ENCODE data around the gene NEK4.
"Not testable (repeated sequence)": the region's sequence is repeated elsewhere in the genome, so short reads cannot be mapped to it uniquely, and the experiment has no call there.

NEK4 gene

DNA sequence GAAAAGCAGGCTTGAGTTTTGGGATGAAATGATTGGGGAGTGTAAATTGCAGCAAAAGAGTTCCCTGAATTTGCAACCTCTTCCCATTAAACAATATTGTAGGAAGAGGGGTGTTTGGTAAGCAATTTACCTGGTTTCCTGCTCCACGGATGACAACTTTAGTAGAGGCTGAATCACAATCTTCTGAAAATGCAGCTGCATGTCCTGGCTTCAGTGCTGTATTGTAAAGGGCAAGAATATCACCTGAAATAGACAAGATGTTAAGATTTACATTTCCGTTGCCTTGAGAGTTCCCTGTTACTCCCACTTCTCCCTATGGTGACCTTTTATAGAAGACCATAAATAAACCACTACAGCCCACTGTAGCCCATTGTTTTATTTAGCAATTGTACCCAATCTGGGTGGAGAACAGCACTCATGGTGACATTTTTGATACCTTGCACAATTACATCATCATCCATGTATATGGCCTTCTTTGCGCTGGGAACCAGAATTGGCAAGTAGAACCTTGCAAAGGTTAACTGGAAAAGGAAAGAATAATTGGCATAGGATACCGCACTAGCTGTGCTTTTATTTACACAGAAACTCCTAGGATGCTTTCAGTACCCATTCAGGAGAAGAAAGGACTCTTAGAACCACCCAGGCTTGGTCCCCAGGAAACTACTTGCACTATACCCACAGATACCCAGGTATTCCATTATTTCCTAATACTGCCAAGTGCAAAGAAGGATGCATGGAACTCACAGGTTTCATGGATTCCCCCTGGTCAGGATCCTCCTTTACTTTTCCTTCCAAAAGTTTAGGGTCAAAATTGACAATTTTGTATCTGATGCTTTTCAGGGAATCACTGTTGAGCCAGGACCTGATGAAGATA is 74.7 kb downstream of the NEK4 start:
- no peak for DNase-seq

DNA sequence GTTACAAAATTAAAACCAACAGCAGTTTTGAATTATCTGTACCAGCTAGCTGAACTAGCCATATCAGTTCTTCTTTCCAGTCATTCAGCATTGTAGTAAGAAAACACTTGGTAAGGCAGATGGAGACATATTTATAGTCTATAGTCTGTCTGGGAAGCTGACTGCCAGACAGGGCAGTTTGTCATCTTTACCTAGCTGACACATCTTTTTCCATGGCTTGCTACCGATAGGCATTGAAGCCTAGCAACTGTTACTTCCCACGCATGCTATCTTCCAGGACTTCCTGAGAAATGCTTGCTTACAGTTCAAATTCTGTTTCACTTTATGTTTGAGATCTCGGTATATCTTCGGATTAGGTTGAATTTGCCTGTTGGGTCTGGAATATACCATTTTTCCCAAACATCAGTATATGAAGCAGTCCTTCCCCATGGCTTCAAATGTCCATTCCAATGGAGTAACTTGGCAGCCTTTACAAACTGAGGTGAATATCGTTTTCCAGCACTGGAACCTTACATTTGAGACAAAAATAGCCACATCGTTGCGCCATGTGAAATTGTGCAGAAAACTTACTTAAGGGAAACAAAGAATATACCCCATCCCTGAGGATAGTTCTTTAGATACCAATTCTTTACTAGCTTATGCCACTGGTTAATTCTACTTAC is 76.1 kb downstream of the NEK4 start:
- DNase-seq: no peak

DNA sequence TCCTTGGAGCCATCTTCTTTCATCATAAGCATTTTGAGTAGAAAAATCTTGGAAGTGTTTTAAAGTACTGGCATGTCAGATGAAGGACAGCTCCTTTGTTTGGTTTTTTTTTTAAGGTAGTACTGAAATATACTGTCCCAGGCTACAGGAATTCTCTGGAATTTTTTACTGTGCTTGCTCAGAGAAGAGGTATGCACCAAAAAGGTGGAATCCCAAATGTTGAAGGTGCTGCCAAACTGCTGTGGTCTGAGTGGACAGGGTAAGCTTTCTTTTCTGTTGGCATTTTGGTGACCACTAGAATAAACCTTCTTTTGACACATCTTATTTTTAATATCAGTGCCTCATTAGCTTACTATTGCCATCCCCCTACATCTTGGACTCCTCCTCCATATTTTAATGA is 77.7 kb downstream of the NEK4 start:
- no peak for DNase-seq

DNA sequence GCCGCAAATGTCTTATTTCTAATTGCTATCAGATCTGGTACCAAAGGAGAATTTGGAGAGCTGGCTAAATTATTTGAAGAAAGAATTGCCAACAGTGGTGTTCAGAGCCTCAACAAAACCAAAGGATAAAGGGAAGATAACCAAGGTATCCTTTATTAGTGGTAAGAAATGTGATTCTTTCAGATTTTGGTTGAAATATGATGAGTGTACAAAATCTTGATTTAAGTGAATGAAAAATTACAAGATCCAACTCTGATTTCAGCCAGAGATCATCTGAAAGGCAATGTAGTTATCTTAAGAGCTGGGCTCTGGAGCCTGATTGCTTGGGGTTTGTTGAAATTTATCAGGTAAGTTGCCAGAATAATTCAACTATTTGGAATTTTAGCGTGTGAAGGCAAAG is 80.2 kb downstream of the NEK4 start:
- DNase-seq: no peak

DNA sequence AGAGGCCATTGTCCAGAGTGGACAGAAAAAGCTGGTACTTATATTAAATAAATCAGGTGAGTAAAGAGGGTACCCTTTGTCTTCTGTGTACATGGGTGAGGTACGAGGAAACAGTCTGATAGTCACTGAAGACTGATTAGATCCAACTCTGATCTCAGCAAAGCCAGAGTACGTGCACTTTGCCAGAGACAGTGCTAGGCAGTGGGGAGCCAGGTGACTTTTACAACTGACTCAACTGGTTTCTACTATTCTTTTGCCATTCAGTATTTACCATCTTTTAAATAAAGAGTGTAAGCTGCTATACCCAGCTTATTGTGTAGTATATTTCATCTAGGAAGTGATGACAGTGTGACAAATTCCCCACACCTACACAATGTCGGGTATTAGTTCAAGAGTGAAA is 81.6 kb downstream of the NEK4 start:
- no peak for DNase-seq

DNA sequence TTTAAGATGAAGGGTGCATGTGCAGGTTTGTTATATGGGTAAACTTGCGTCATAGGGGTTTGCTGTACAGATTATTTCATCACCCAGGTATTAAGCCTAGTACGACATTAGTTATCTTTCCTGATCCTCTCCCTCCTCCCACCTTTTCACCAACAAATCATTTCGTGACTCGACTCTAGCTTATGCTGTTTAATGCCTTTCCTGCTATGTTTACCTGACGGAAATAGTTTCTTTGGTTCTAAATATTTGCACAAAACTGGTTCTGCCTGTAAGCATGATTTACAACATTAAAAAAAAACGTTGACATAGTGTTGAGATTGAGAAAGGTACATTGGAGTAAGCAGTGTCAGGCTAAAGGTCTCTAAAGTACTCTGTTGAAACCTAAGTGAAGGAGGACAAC is 82.5 kb downstream of the NEK4 start:
- no peak for DNase-seq

DNA sequence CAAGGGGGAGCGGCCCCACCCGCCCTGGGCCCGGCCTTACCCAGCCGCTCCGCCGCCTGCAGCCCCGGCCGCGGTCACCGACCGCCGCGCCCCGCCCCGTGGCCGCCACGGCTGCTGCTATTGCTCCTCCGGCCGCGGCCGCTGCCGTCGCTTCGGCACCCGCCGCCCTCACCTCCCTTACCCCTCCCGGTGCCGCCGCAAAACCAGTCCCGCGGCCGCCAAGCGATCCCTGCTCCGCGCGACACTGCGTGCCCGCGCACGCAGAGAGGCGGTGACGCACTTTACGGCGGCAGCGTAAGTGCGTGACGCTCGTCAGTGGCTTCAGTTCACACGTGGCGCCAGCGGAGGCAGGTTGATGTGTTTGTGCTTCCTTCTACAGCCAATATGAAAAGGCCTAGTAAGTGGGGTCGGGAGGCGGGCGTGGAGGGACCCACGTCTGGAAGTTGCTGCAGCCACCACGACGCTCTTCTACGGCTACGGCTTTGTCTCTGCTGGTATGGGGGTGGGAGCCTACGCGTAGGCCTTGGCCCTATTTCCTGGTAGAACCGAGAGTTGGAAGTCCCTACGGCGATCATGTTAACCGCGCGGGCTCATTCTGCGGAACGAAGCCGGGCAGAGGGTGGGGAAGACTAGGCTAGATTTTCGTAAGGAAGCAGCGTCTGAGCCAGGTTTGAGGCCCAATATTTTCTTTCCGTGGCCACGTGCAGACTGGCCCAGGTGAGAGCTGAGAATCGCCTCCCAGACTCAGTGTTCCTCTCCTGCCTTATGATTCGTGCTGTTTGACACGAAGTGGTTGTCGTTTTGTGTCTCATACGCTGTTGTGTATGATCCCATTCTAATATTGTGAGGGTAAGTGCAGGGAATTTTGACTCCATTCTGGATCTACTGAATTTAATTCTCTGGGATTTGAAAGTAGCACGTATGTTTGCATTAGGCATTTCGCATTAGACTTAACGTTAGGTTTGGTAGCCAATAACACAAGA is 84.7 kb downstream of the NEK4 start, which contains the start of the genes GNL3 and PBRM1:
Gene GNL3, plus strand, starts transcription at position 324 of the 983 bp plus-strand sequence. Its CDS starts 61 bp downstream, at position 385.
Gene PBRM1, minus strand, starts transcription at position 205 of the 983 bp plus-strand sequence.
- DNase-seq: peak; percentile 91 to 93

DNA sequence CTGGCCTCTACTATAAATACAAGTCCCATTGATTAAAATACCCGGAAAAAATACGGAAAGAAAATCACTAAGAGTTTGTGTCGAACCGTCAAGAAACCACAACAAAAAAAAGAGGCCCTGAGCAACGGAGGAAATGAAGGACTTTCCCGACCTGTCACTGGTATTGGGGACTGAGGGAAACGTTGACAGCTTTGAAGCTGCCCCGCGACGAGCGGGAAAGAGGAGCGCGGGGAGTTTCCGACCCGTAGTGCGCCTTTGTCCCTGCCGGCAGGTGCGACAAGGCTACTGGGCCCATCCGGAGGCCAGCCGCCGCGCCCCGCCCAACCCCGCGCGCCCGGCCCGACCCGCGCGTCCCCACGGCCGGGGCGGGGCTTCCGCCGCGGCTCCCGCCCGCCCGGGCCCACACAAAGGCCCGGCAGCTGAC is 85.4 kb downstream of the NEK4 start:
- peak; percentile 82 to 88 for DNase-seq

DNA sequence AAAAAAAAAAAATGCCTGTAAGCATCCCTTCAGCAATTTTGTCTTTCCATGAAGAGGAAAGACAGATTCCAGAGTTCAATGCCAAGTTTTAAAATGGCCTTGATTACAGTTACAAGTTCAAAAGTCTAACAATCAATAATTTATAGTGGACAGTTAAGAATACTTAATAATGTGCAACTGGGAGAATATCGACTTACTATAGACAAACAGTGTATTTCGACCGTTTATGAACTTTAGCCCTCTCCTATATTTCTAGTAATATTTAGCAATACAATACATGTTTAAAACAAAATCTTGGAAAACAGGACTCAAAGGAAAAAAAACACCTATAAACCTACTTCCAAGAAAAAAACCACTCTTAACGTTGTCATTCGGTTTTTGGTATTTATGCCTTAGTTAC is 86.6 kb downstream of the NEK4 start:
- DNase-seq: no peak

DNA sequence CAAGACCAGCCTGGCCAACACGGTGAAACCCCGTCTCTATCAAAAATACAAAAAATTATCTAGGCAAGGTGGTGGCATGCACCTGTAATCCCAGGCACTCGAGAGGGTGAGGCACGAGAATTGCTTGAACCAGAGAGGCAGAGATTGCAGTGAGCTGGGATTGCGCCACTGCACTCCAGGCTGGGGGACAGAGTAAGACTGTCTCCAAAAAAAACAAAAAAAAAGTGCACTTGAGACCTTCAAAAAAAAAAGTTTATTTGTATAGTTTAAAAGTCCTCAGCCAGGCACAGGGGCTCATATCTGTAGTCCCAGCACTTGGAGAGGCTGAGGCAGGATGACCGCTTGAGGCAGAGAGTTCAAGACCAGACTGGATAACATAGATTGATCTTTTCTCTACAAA is 87.1 kb downstream of the NEK4 start:
- no peak for DNase-seq

DNA sequence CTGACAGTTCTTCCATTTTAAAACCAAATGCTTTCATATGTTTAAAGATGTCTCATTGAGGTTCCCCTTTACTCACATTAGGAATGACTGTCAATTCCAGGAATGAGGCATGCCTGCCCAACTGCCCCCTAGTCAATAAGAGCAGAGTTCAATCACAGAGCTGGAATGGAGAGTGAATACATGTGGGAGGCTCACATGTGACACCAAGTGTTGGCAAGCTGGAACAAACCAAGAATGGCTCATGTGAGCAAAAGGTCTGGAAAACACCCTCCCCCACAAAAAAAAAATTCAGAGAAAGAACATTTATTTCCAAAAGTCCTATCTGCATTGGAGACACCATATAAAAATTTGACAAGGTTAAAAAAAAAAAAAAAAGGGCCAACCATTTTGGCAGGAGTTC is 88.7 kb downstream of the NEK4 start:
- DNase-seq: peak; percentile 43 to 54

DNA sequence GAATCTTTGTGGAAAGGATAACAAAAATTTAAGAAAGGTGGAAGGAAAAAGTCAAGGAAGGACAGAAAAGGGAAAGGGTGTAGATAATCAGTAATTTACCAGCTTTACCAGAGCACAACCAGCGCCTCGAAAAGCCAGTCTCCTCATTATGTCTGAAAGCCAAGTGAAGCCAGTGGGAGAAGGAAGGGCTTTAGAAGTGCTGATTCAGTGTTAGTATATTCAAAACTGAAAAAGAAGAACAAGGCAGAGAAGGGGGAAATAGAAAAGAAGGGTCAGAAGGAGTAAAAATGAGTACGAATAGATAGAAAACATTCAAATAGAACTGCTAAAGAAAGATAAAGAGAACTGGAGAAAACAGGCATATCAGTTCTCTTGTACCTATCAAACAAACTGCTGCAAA is 89.1 kb downstream of the NEK4 start:
- no peak for DNase-seq

DNA sequence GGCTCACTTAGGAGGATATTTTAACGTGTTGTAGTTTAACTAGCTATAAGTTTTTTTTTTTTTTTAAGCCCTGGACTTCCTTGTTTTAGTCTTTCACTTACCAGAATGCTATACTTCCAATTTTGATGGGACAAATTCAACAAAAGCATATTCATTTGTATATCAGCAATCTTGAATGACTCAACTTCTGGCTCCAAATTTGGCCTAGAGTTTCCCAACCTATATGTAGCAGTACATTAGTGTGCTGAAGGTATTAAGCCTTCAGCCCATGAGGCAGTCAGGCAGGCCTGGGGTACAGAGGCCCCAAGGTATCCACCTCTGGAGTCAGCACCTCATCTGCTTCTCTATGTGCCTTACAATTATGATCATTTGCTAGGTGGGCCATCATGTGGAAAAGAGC is 90.9 kb downstream of the NEK4 start:
- no peak for DNase-seq

DNA sequence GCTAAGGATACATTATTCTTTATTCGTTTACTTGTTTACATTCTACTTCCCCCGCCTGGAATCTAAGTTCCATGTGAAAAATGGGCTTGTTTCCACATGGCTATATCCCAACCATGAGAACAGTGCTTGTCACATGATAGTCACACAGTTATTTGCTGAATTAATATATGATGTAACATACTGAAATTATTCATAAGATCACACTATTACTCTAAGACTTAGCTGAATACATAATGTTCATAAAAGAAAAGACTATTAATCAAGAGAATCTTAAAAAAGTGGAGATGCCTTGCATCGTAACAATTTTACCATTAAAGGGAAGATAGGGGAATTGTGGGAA is 91.6 kb downstream of the NEK4 start:
- DNase-seq: no peak

DNA sequence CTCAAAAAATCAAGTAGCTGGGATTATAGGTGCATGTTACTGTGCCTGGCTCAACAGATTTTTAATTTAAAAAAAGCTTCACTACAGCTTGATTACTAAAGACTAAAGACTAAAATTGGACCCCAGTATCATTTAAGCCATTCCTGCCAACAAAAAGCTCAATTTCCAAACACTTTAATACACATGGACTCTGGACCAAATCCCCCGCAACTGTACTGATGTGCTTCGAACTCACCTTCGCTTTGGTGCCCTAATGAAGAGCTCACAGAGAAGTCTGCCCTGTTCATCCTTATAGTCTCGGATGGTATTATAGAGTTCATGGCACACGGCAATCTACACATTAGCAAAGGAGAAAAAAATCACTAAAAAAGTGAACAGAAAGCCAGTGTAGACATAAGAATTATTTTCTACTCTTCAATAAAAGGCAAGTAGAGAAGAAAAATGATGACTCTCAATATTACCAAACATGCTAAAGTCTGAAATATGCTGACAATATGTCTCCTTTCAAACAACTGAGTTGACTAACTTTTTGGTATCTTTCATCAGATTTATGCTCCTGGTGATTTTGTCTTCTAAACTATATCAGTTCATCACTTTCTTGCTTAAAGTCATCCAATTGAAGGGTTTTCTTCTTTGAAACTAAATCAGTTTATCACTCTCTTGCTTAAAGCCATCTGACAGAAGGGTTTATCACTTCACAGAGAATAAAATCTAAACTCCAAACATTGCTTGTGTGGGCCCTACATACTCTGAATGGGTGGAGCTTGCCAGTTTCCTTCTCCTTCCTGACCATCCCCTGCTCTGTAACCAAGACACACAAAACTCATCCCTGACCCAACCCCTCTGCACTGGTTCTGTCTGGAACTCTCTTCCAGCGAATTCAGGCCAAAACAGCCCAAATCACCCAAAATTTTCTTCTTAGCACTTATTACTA is 92.2 kb downstream of the NEK4 start:
- no peak for DNase-seq

DNA sequence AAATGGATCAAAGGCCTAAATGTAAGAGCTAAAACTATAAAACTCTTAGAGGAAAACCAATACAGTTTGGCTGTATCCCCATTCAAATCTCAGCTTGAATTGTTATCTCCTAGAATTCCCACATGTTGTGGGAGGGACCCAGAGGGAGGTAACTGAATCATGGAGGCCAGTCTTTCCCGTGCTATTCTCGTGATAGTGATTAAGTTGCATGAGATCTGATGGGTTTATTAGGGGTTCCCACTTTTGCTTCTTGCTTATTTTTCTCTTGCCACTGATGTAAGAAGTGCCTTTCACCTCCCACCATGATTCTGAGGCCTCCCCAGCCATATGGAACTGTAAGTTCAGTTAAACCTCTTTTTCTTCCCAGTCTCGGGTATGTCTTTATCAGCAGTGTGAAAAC is 94.5 kb downstream of the NEK4 start:
- DNase-seq: not testable (repeated sequence)

DNA sequence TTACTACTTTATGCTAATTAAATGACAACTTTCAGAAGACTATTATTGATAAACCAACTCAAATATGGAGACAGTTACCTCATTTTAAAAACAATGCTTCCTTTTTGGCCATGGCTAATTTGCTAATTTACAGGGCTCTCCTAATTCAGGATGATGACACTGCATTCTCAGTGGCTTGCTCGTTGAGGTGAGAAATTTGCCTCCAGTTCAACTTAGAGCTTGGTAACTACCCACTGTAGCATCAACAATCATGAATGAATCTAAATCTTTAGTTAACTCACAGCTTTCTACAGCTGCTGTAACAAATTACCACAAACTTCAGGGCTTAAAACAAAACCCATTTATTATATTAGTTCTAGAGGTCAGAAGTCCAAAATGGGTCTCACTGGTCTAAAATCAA is 99.1 kb downstream of the NEK4 start:
- no peak for DNase-seq

DNA sequence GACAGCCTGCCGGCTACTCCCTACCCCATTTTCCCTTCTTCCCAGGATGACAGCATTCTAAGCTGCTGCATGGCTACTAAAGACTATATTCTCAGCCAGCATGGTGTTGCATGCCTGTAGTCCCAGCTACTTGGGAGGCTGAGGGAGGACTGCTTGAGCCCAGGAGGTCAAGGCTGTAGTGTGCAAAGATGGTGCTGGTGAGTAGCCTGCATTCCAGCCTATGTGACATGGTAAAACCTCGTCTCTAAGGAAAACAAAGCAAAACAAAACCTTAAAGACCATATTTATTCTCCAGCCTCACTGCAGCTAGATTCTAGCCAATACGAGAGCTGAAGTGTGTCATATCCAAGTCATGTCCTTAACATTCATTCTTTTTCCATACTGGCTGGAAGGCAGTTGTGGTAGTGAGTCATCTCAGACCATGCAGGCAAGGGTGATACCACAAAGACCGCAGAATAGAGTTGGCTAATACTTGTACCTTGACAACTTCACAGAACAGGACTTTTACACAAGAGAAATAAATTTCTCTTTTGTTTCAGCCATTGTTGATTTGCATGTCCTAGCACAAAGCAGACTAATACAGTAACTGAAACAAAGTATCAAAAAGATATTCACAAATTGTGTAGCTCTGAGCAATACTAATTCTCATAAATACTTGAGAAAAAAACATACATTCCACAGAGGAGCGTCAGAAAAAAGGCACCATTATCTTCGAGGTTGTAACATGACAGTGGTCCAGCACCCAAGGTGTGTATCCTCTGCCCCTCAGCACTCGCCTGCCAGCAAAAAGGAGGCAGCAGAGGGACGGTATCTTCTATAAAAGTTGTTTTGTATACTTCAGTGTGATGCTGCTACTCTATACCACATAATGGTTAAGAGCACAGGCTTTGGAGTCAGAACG is 99.9 kb downstream of the NEK4 start:
- DNase-seq: peak; percentile 33 to 56

DNA sequence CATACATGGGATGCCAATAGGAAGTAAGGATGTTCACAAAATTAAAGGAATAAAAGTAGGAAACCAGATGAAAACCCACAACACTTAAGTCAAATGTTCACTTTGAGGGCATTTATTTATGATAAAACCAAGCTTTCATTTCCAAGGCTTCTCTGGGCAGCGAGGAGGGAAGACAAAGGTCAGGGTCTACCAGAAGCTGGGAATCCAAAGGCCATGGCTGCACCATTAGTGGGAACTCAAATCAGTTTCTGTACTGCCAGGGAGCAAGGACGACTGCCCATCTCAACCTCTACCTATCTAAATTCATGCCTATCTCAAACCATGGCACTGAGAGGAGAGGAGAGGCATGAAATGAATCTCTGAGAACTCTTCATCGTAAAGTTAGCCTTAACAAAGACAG is 107.6 kb downstream of the NEK4 start:
- no peak for DNase-seq

DNA sequence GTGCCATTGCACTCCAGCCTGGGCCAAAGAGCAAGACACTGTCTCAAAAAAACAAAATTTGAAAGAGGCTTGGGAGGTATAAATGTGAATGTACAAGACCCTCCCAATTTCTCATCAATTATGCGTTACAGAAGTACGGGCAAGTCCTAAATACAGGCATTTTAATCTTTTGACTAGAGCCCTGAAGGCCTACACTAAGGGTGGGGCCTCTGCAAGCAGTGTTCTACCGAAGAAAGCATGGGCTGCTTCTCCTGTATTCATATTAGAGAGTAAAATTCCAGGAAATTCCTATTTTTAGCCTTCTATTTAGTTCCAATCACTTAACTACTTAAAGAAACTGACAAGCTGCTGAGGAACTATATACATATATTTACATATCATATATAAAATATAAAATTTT is 110.7 kb downstream of the NEK4 start:
- DNase-seq: no peak

Data from stimulated activated CD4-positive, alpha-beta T cell treated with anti-CD3 and anti-CD28 coated beads, Interleukin-2, amount 100 ng/mL, for 24 hours (primary cell).